PC-9 (cell line): ENCODE data around the gene TMEM109. TPM values are rescaled to one million over a fixed set of nuclear protein-coding genes. Genes with fewer than 3 reads are reported as not detected.

Source experiments
- BruUV-seq: library from RNA; stranded (reverse); fragments of 400-500 nt; replicated peaks from 2 replicates; lab custom pipeline; 2021; lab: Mats Ljungman, UMichigan
- CTCF ChIA-PET: fragments of 300-600 bp; sonication (Branson Sonifier 250); formaldehyde crosslinking; loops from one replicate; lab custom pipeline; 2022; ENCODE audit warnings: antibody characterized with exemption; lab: Charles Lee
- POLR2A ChIA-PET: fragments of 300-600 bp; sonication (Branson Sonifier 250); formaldehyde crosslinking; loops from one replicate; lab custom pipeline; 2022; ENCODE audit warnings: antibody characterized with exemption; ENCODE audit not compliant: unreplicated experiment; lab: Charles Lee
- DNase-seq, 2 experiments: peaks; one replicate each; pipeline versions ENCODE4 v3.0.0 to v3.0.0-alpha.2; 2015 to 2022; ENCODE audit warnings: mixed read lengths in 1 of 2
- H2AFZ ChIP-seq: fragments of 200-600 bp; sonication (generic); 2 replicates; pipeline ENCODE4 v1.8.1; 2017; ENCODE audit warnings: antibody characterized with exemption
- H3F3A ChIP-seq: fragments of 200-600 bp; sonication (generic); 2 replicates; pipeline ENCODE4 v1.8.1; 2017; ENCODE audit warnings: antibody characterized with exemption, mild to moderate bottlenecking, low read depth; ENCODE audit not compliant: insufficient read depth
- H3K27ac ChIP-seq: fragments of 200-600 bp; sonication (generic); 2 replicates; pipeline ENCODE4 v1.6.1; 2016; ENCODE audit warnings: mixed run types
- H3K27me3 ChIP-seq: fragments of 200-600 bp; sonication (generic); 2 replicates; pipeline ENCODE4 v1.6.1; 2016; ENCODE audit warnings: low read depth, mixed run types; ENCODE audit not compliant: insufficient read depth
- H3K36me3 ChIP-seq: fragments of 200-600 bp; sonication (generic); 2 replicates; pipeline ENCODE4 v1.6.1; 2016; ENCODE audit warnings: low read depth, mixed run types
- H3K4me1 ChIP-seq: fragments of 200-600 bp; sonication (generic); replicated peaks from 2 replicates; pipeline ENCODE4 v1.6.1; 2016; ENCODE audit warnings: mixed run types; ENCODE audit not compliant: insufficient read depth
- H3K4me2 ChIP-seq: fragments of 200-600 bp; sonication (generic); 2 replicates; pipeline ENCODE4 v1.6.1; 2017; ENCODE audit warnings: mixed run types
- H3K4me3 ChIP-seq: fragments of 200-600 bp; sonication (generic); 2 replicates; pipeline ENCODE4 v1.6.1; 2016; ENCODE audit warnings: mixed run types
- H3K79me2 ChIP-seq: fragments of 200-600 bp; sonication (generic); 2 replicates; pipeline ENCODE4 v1.6.1; 2017; ENCODE audit warnings: low read depth, mixed run types
- H3K9me2 ChIP-seq: fragments of 200-600 bp; sonication (generic); 2 replicates; pipeline ENCODE4 v1.8.1; 2017; ENCODE audit warnings: mild to moderate bottlenecking; ENCODE audit not compliant: insufficient read depth
- H3K9me3 ChIP-seq: fragments of 200-600 bp; sonication (generic); 2 replicates; pipeline ENCODE4 v1.8.1; 2016; ENCODE audit warnings: low read depth; ENCODE audit not compliant: insufficient read depth
- H4K20me1 ChIP-seq: fragments of 200-600 bp; sonication (generic); 2 replicates; pipeline ENCODE4 v1.8.1; 2017; ENCODE audit not compliant: insufficient read depth
- CTCF ChIP-seq: fragments of 200-600 bp; sonication (generic); conservative IDR thresholded peaks from 2 replicates; pipeline ENCODE4 v1.6.1; 2017; ENCODE audit warnings: mixed run types, antibody characterized with exemption, mild to moderate bottlenecking, moderate library complexity
- EZH2 ChIP-seq: fragments of 200-600 bp; sonication (generic); IDR thresholded peaks from 2 replicates; pipeline ENCODE4 v1.8.0; 2017; ENCODE audit warnings: antibody characterized with exemption, low read depth
- intact Hi-C: fragments of 100-400 bp; cut with micrococcal nuclease; formaldehyde crosslinking; loops from one replicate; pipeline ENCODE4 v1.10.0; 2022; ENCODE audit not compliant: unreplicated experiment
- total RNA-seq: library from RNA; stranded (reverse); gene quantifications from 2 replicates; pipeline ENCODE4 v1.2.3, GENCODE V29; 2021

Gene TMEM109
- total RNA-seq, 1 experiment from 2014 or later, result 105 TPM

DNA sequence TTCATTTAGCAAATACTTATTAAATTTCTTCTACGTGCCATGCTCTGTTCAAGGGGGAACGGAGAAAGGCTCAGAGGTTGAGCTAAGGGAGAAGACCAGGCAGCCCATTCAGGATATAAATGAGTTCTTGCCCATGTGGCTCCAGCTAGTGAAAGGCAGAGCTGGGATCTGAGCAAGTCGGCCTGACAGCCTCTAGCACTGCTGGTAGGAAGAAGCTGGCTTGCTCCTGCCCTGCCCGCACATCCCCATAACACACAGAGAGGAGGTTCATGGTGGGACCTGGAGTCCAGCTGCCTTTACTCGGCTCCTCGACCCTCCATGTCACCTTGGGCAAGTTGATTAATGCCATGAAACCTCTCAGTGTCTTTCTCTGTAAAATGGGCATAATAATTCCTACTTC is 36.1 kb downstream of the TMEM109 start:
- ChIA-PET CTCF (no interaction called here), POLR2A (interaction anchor here (0.6 kb wide), 1 partner anchor 38 kb away, joined by 9 read pairs; no protein-coding TSS in a partner anchor)
- no peak overlapping the region for H2AFZ ChIP-seq
- no TSS peak for BruUV-seq
- no peaks in the 10 kb centered on the region for H4K20me1 ChIP-seq
- no peaks in the 10 kb centered on the region for H3K79me2 ChIP-seq
- TF ChIP-seq CTCF, result no peak
- no peaks in the 10 kb centered on the region for H3F3A ChIP-seq
- H3K27ac ChIP-seq, result no peak overlapping the region
- H3K4me2 ChIP-seq, result no peak overlapping the region
- no peaks in the 10 kb centered on the region for H3K36me3 ChIP-seq
- no peaks in the 10 kb centered on the region for H3K27me3 ChIP-seq
- no peak overlapping the region for H3K4me3 ChIP-seq
- no peak for DNase-seq
- intact Hi-C loops, result no loop called here
- H3K9me2 ChIP-seq, result no peaks in the 10 kb centered on the region
- no peaks in the 10 kb centered on the region for H3K9me3 ChIP-seq
- no peaks in the 10 kb centered on the region for H3K4me1 ChIP-seq

- Histone ChIP-seq H3K27ac (no peak overlapping the region), H3K4me3 (no peak overlapping the region), H3K9me3 (no peaks in the 10 kb centered on the region), H3K27me3 (no peaks in the 10 kb centered on the region), H3K79me2 (no peaks in the 10 kb centered on the region), H2AFZ (no peak overlapping the region), H4K20me1 (no peaks in the 10 kb centered on the region), H3K4me2 (no peak overlapping the region), H3K9me2 (no peaks in the 10 kb centered on the region), H3K4me1 (no peaks in the 10 kb centered on the region), H3F3A (no peaks in the 10 kb centered on the region), H3K36me3 (no peaks in the 10 kb centered on the region)
- intact Hi-C loops, result no loop called here
- TF ChIP-seq CTCF (no peak), EZH2 (no peak)
- BruUV-seq, result no TSS peak
- ChIA-PET CTCF (no interaction called here), POLR2A (no interaction called here)
- no peak for DNase-seq
Measured at GRCh38 chr11:60950933-60951605, 37.1 kb downstream of the TMEM109 start.

- H3K9me3 ChIP-seq, result no peaks in the 10 kb centered on the region
- H3K79me2 ChIP-seq, result no peaks in the 10 kb centered on the region
- no peaks in the 10 kb centered on the region for H3K27me3 ChIP-seq
- no peak for DNase-seq
- no peaks in the 10 kb centered on the region for H3K4me1 ChIP-seq
- H3K4me2 ChIP-seq, result no peak overlapping the region
- no peak overlapping the region for H3K27ac ChIP-seq
- no peak overlapping the region for H2AFZ ChIP-seq
- H3K36me3 ChIP-seq, result no peaks in the 10 kb centered on the region
- H3K4me3 ChIP-seq, result no peak overlapping the region
- H4K20me1 ChIP-seq, result no peaks in the 10 kb centered on the region
- TF ChIP-seq EZH2, result no peak
- no peak for TF ChIP-seq CTCF
- POLR2A ChIA-PET, result no interaction called here
- H3F3A ChIP-seq, result no peaks in the 10 kb centered on the region
- intact Hi-C loops, result no loop called here
- BruUV-seq, result no TSS peak
- CTCF ChIA-PET, result no interaction called here
- H3K9me2 ChIP-seq, result no peaks in the 10 kb centered on the region
Measured at GRCh38 chr11:60951606-60951903, 37.6 kb downstream of the TMEM109 start.
